ENCODE measurements around the gene SLC40A1. TPM values are rescaled to one million over a fixed set of nuclear protein-coding genes. Genes with fewer than 3 reads are reported as not detected.

Gene SLC40A1
- total RNA-seq, 1 experiment from 2014 or later: 1.7 TPM

- H3K9me2 ChIP-seq (replicated peaks; ENCODE audit: low read length): no peaks in the 10 kb centered on the region
- H2AFZ ChIP-seq (ENCODE audit: low read length): no peak overlapping the region
- H3K9me3 ChIP-seq (ENCODE audit: low read length): no peaks in the 10 kb centered on the region
- intact Hi-C loops (cut with micrococcal nuclease): no loop called here
- no peak for TF ChIP-seq CTCF (conservative IDR thresholded peaks at IDR 0.05; ENCODE audit: low read depth, low read length)
- TF ChIP-seq EZH2 (IDR thresholded peaks at IDR 0.05; ENCODE audit: low read length, unreplicated experiment): no peak
- ChIA-PET POLR2A (ENCODE audit: unreplicated experiment) (no interaction called here), CTCF (no interaction called here)
- H3K79me2 ChIP-seq (ENCODE audit: low read length): no peaks in the 10 kb centered on the region
- H3K4me1 ChIP-seq (ENCODE audit: insufficient read depth, low read length): no peaks in the 10 kb centered on the region
- H3F3A ChIP-seq (ENCODE audit: low read length, unreplicated experiment): no peaks in the 10 kb centered on the region
- ATAC-seq: no peak
- no peaks in the 10 kb centered on the region for H3K36me3 ChIP-seq (ENCODE audit: low read depth, low read length)
- no peak overlapping the region for H3K4me2 ChIP-seq (ENCODE audit: low read length)
- no peaks in the 10 kb centered on the region for H4K20me1 ChIP-seq (ENCODE audit: low read length)
- H3K9ac ChIP-seq (ENCODE audit: low read length): no peak overlapping the region
- no peak overlapping the region for H3K4me3 ChIP-seq (ENCODE audit: low read length)
- H3K27ac ChIP-seq (ENCODE audit: low read length): no peak overlapping the region
- no peak for DNase-seq
- no TSS peak for BruUV-seq (replicated peaks)
- H3K27me3 ChIP-seq (ENCODE audit: low read length): no peaks in the 10 kb centered on the region
Observed at GRCh38 chr2:189515264-189515663, 65.3 kb downstream of the SLC40A1 start.

- DNase-seq (no peak), ATAC-seq (no peak)
- BruUV-seq (replicated peaks): no TSS peak
- TF ChIP-seq CTCF (conservative IDR thresholded peaks at IDR 0.05; ENCODE audit: low read depth, low read length) (no peak), EZH2 (IDR thresholded peaks at IDR 0.05; ENCODE audit: low read length, unreplicated experiment) (no peak), EZH2phosphoT487 (IDR thresholded peaks at IDR 0.05; ENCODE audit: borderline replicate concordance, low read length) (no peak)
- no peaks in the 10 kb centered on the region for H3K27me3 ChIP-seq (ENCODE audit: low read length)
- intact Hi-C loops (cut with micrococcal nuclease): no loop called here
- no peaks in the 10 kb centered on the region for H3F3A ChIP-seq (ENCODE audit: low read length, unreplicated experiment)
- no peaks in the 10 kb centered on the region for H3K4me1 ChIP-seq (ENCODE audit: insufficient read depth, low read length)
- H3K27ac ChIP-seq (ENCODE audit: low read length): no peak overlapping the region
- H3K9me2 ChIP-seq (replicated peaks; ENCODE audit: low read length): no peaks in the 10 kb centered on the region
- no peak overlapping the region for H3K4me3 ChIP-seq (ENCODE audit: low read length)
- no peaks in the 10 kb centered on the region for H3K9me3 ChIP-seq (ENCODE audit: low read length)
- H3K79me2 ChIP-seq (ENCODE audit: low read length): no peaks in the 10 kb centered on the region
- CTCF ChIA-PET: interaction anchor here (0.6 kb wide), 1 partner anchor 304 kb away, joined by 9 read pairs; no protein-coding TSS in a partner anchor
- POLR2A ChIA-PET (ENCODE audit: unreplicated experiment): no interaction called here
- H4K20me1 ChIP-seq (ENCODE audit: low read length): no peaks in the 10 kb centered on the region
- no peaks in the 10 kb centered on the region for H3K36me3 ChIP-seq (ENCODE audit: low read depth, low read length)
- H3K4me2 ChIP-seq (ENCODE audit: low read length): no peak overlapping the region
- H2AFZ ChIP-seq (ENCODE audit: low read length): no peak overlapping the region
- no peak overlapping the region for H3K9ac ChIP-seq (ENCODE audit: low read length)
Observed at GRCh38 chr2:189514104-189514503, 66.5 kb downstream of the SLC40A1 start.

- intact Hi-C loops (cut with micrococcal nuclease): no loop called here
- H3K27me3 ChIP-seq (ENCODE audit: low read length): no peaks in the 10 kb centered on the region
- H3K9ac ChIP-seq (ENCODE audit: low read length): no peak overlapping the region
- H4K20me1 ChIP-seq (ENCODE audit: low read length): no peaks in the 10 kb centered on the region
- no peaks in the 10 kb centered on the region for H3K4me1 ChIP-seq (ENCODE audit: insufficient read depth, low read length)
- CTCF ChIA-PET: no interaction called here
- POLR2A ChIA-PET (ENCODE audit: unreplicated experiment): no interaction called here
- H3K4me2 ChIP-seq (ENCODE audit: low read length): no peak overlapping the region
- ATAC-seq (no peak), DNase-seq (no peak)
- H3F3A ChIP-seq (ENCODE audit: low read length, unreplicated experiment): no peaks in the 10 kb centered on the region
- H2AFZ ChIP-seq (ENCODE audit: low read length): no peak overlapping the region
- no peaks in the 10 kb centered on the region for H3K9me2 ChIP-seq (replicated peaks; ENCODE audit: low read length)
- no TSS peak for BruUV-seq (replicated peaks)
- H3K4me3 ChIP-seq (ENCODE audit: low read length): no peak overlapping the region
- no peaks in the 10 kb centered on the region for H3K79me2 ChIP-seq (ENCODE audit: low read length)
- no peak overlapping the region for H3K27ac ChIP-seq (ENCODE audit: low read length)
- TF ChIP-seq EZH2phosphoT487 (IDR thresholded peaks at IDR 0.05; ENCODE audit: borderline replicate concordance, low read length): no peak
- no peaks in the 10 kb centered on the region for H3K9me3 ChIP-seq (ENCODE audit: low read length)
- no peaks in the 10 kb centered on the region for H3K36me3 ChIP-seq (ENCODE audit: low read depth, low read length)
Observed at GRCh38 chr2:189512879-189513278, 67.7 kb downstream of the SLC40A1 start.

Data from PC-3 (cell line).